OCI-LY7 (cell line): ENCODE measurements around the gene ZNF207. TPM values are rescaled to one million over a fixed set of nuclear protein-coding genes. Genes with fewer than 3 reads are reported as not detected.

ENCODE experiments used
- Bru-seq: library from RNA; stranded (reverse); fragments of 400-500 nt; gene quantifications from one replicate; lab custom pipeline; 2021; lab: Mats Ljungman, UMichigan
- BruChase-seq, 2 experiments: library from RNA; stranded (reverse); fragments of 400-500 nt; gene quantifications; one replicate each; lab custom pipeline; 2021; lab: Mats Ljungman, UMichigan
- BruUV-seq: library from RNA; stranded (reverse); fragments of 400-500 nt; replicated peaks from 2 replicates; lab custom pipeline; 2021; lab: Mats Ljungman, UMichigan
- CTCF ChIA-PET: fragments of 300-600 bp; sonication (Branson Sonifier 250); formaldehyde crosslinking; loops from one replicate; lab custom pipeline; 2022; ENCODE audit warnings: antibody characterized with exemption; ENCODE audit not compliant: unreplicated experiment; lab: Charles Lee
- POLR2A ChIA-PET: fragments of 300-600 bp; sonication (Branson Sonifier 250); formaldehyde crosslinking; loops from one replicate; lab custom pipeline; 2022; ENCODE audit warnings: antibody characterized with exemption; lab: Charles Lee
- DNase-seq: peaks from one replicate; pipeline ENCODE4 v3.0.0-alpha.2; 2015; ENCODE audit warnings: low spot score
- H2AFZ ChIP-seq: fragments of 200-600 bp; sonication (generic), shearing (Covaris generic); 2 replicates; pipeline ENCODE4 v1.6.1; 2014; ENCODE audit warnings: mild to moderate bottlenecking, antibody characterized with exemption, low read length, moderate library complexity
- H3K27ac ChIP-seq: fragments of 200-600 bp; sonication (generic); 2 replicates; pipeline ENCODE4 v1.5.1; 2014; ENCODE audit warnings: mixed run types, low read depth, mild to moderate bottlenecking, moderate library complexity, low read length, inconsistent platforms; ENCODE audit not compliant: poor library complexity, severe bottlenecking
- H3K36me3 ChIP-seq: fragments of 200-600 bp; sonication (generic); 2 replicates; pipeline ENCODE4 v1.6.1; 2014; ENCODE audit warnings: mild to moderate bottlenecking, antibody characterized with exemption, low read length, moderate library complexity, mixed read lengths; ENCODE audit not compliant: insufficient read depth
- H3K4me1 ChIP-seq: fragments of 200-600 bp; sonication (generic); 2 replicates; pipeline ENCODE4 v1.5.1; 2014; ENCODE audit warnings: mild to moderate bottlenecking, low read length; ENCODE audit not compliant: insufficient read depth, poor library complexity, severe bottlenecking
- H3K4me2 ChIP-seq: fragments of 200-600 bp; sonication (generic); 2 replicates; pipeline ENCODE4 v1.6.1; 2014; ENCODE audit warnings: mild to moderate bottlenecking, low read length
- H3K4me3 ChIP-seq: fragments of 200-600 bp; sonication (generic); 2 replicates; pipeline ENCODE4 v1.5.1; 2014; ENCODE audit warnings: mild to moderate bottlenecking, low read depth, low read length; ENCODE audit not compliant: poor library complexity, severe bottlenecking
- H3K79me2 ChIP-seq: fragments of 200-600 bp; sonication (generic); 2 replicates; pipeline ENCODE4 v1.6.1; 2016; ENCODE audit warnings: low read depth, mild to moderate bottlenecking, low read length, moderate library complexity, mixed read lengths; ENCODE audit not compliant: insufficient read depth
- H3K9me2 ChIP-seq: fragments of 200-600 bp; sonication (generic); 2 replicates; pipeline ENCODE4 v1.6.1; 2016; ENCODE audit warnings: mild to moderate bottlenecking, low read length, mixed read lengths; ENCODE audit not compliant: insufficient read depth
- H3K9me3 ChIP-seq: fragments of 200-600 bp; sonication (generic); 2 replicates; pipeline ENCODE4 v1.6.1; 2014; ENCODE audit warnings: mild to moderate bottlenecking, mixed run types, low read length, mixed read lengths
- H4K20me1 ChIP-seq: fragments of 200-600 bp; sonication (generic); 2 replicates; pipeline ENCODE4 v1.6.1; 2014; ENCODE audit warnings: mild to moderate bottlenecking, antibody characterized with exemption, low read length, moderate library complexity, mixed read lengths; ENCODE audit not compliant: insufficient read depth
- CTCF ChIP-seq: fragments of 200-600 bp; sonication (generic); conservative IDR thresholded peaks from 2 replicates; pipeline ENCODE4 v1.5.1; 2014; ENCODE audit warnings: mild to moderate bottlenecking, antibody characterized with exemption, low read length, moderate library complexity, mixed read lengths
- EZH2phosphoT487 ChIP-seq: fragments of 200-600 bp; sonication (generic); IDR thresholded peaks from 2 replicates; pipeline ENCODE4 v1.6.1; 2018; ENCODE audit warnings: low read depth, borderline replicate concordance, mild to moderate bottlenecking, mixed run types, antibody characterized with exemption, low read length, moderate library complexity, mixed read lengths
- intact Hi-C: fragments of 100-400 bp; cut with micrococcal nuclease; formaldehyde crosslinking; loops from one replicate; pipeline ENCODE4 v1.10.0; 2022; ENCODE audit not compliant: unreplicated experiment
- long read RNA-seq: library from polyadenylated mRNA; stranded (forward); transcript quantifications from one replicate; pipeline ENCODE4 v2.0.0, GENCODE V29; 2022
- total RNA-seq, 2 experiments: library from RNA; depleted of rRNA in 1 of 2; stranded (reverse); fragments of >200 nt in 1 of 2; shearing (Covaris generic) in 1 of 2; gene quantifications; 2 replicates each; pipeline ENCODE4 v1.2.3, GENCODE V29; 2014 to 2022

ZNF207 gene
- total RNA-seq (2014; rRNA removed; shearing (Covaris generic)) (121 and 157 TPM in 2 replicates), total RNA-seq (2022) (284 and 309 TPM in 2 replicates), Bru-seq, nascent RNA (percentile 99 among the genes with signal in this experiment), BruChase-seq, experiment 1, labeled RNA remaining after a 6-hour chase (percentile 98 among the genes with signal in this experiment), BruChase-seq, experiment 2, labeled RNA remaining after a 2-hour chase (percentile 99 among the genes with signal in this experiment)
- long read RNA-seq, full-length matches to known transcripts = 208 of 317 reads
- long read RNA-seq, partial matches to known transcripts = 21 of 317 reads
- long read RNA-seq, other reads (novel, unspliced or antisense) = 88 of 317 reads

- TF ChIP-seq CTCF = no peak
- no peak for TF ChIP-seq EZH2phosphoT487
- POLR2A ChIA-PET = interaction anchor here (0.7 to 2.1 kb wide), 2 partner anchors 10 to 104 kb away, joined by 3 to 7 read pairs; no protein-coding TSS in a partner anchor
- H3K36me3 ChIP-seq = peaks cover 47% of the 10 kb centered on the region
- TSS peak; percentile 92 for BruUV-seq
- H3K27ac ChIP-seq = peak within 1 kb of the TSS; percentile 87
- peak; percentile 98 for DNase-seq
- peaks cover 39% of the 10 kb centered on the region for H3K4me1 ChIP-seq
- no peaks in the 10 kb centered on the region for H3K9me3 ChIP-seq
- H3K4me3 ChIP-seq = peak within 1 kb of the TSS; percentile 98
- H3K4me2 ChIP-seq = peak within 1 kb of the TSS; percentile 89
- H4K20me1 ChIP-seq = peaks cover 32% of the 10 kb centered on the region
- intact Hi-C loops = loop anchor here (1.0 to 2.0 kb wide), 2 partner anchors 94 to 341 kb away; partner anchors contain the start of gene PSMD11
- CTCF ChIA-PET = interaction anchor here (0.6 kb wide), 1 partner anchor 14 kb away, joined by 3 read pairs; no protein-coding TSS in a partner anchor
- H3K9me2 ChIP-seq = no peaks in the 10 kb centered on the region
- peaks cover 60% of the 10 kb centered on the region for H3K79me2 ChIP-seq
- H2AFZ ChIP-seq = peak within 1 kb of the TSS; percentile 63; the same call in 1 of the 2 replicates
Observed at GRCh38 chr17:32349854-32350665, at the start of gene ZNF207. Gene ZNF207, plus strand, starts transcription at chr17:32350157. Its CDS starts 129 bp downstream, at chr17:32350286.

GRCh38 chr17:32302037-32302436 is 47.9 kb upstream of the ZNF207 start:
- CTCF ChIA-PET = no interaction called here

More at GRCh38 chr17:32302037-32302436, 47.9 kb upstream of the ZNF207 start:
- no peak overlapping the region for H2AFZ ChIP-seq
- POLR2A ChIA-PET = interaction anchor here (0.7 kb wide), 1 partner anchor 1853 kb away, joined by 3 read pairs; no protein-coding TSS in a partner anchor
- no peak overlapping the region for H3K27ac ChIP-seq
- intact Hi-C loops = no loop called here
- H3K4me3 ChIP-seq = no peak overlapping the region
- H4K20me1 ChIP-seq = no peaks in the 10 kb centered on the region
- H3K9me3 ChIP-seq = no peaks in the 10 kb centered on the region
- H3K4me2 ChIP-seq = no peak overlapping the region
- H3K36me3 ChIP-seq = no peaks in the 10 kb centered on the region
- DNase-seq = no peak
- no peaks in the 10 kb centered on the region for H3K4me1 ChIP-seq
- no peaks in the 10 kb centered on the region for H3K9me2 ChIP-seq
- BruUV-seq = no TSS peak
- TF ChIP-seq CTCF = no peak
- no peak for TF ChIP-seq EZH2phosphoT487
- no peaks in the 10 kb centered on the region for H3K79me2 ChIP-seq
